GM18511 (cell line): ENCODE data around the gene ATG4C.

Experiments
- ATAC-seq: cut with Tn5 transposase; IDR thresholded peaks from one replicate; pipeline ENCODE4 v1.9.1; 2021; ENCODE audit warnings: mild to moderate bottlenecking, moderate library complexity; ENCODE audit not compliant: unreplicated experiment

The ATG4C gene

GRCh38 chr1:62903522-62903921, 119.6 kb downstream of the ATG4C start:
- no peak for ATAC-seq

GRCh38 chr1:62903982-62904855, 120.3 kb downstream of the ATG4C start:
- ATAC-seq = no peak

GRCh38 chr1:62904856-62905225, 120.9 kb downstream of the ATG4C start:
- no peak for ATAC-seq

- no peak for ATAC-seq
Observed at GRCh38 chr1:62905309-62905708, 121.4 kb downstream of the ATG4C start.

- no peak for ATAC-seq
Observed at GRCh38 chr1:62905872-62906271, 121.9 kb downstream of the ATG4C start.

GRCh38 chr1:62906428-62906886, 122.5 kb downstream of the ATG4C start:
- ATAC-seq = no peak

- no peak for ATAC-seq
Observed at GRCh38 chr1:62908168-62908695, 124.3 kb downstream of the ATG4C start.

GRCh38 chr1:62912028-62912638, 128.2 kb downstream of the ATG4C start:
- no peak for ATAC-seq
